OCI-LY1 (cell line): ENCODE measurements around the gene EXOC3L1.

Experiments used
- EZH2 ChIP-seq: fragments of 200-600 bp; sonication (generic), shearing (Covaris generic); IDR thresholded peaks from 2 replicates; pipeline ENCODE4 v1.8.0; 2017; ENCODE audit warnings: borderline replicate concordance, mixed run types, mild to moderate bottlenecking, antibody characterized with exemption, low read length, moderate library complexity, mixed read lengths
- TF ChIP-seq, protein P1 (sequence below): fragments of 200-600 bp; sonication (generic), shearing (Covaris generic); IDR thresholded peaks from 2 replicates; pipeline ENCODE4 v1.5.1; 2017; ENCODE audit warnings: mild to moderate bottlenecking, antibody characterized with exemption, low read length, moderate library complexity, mixed read lengths

DNA sequence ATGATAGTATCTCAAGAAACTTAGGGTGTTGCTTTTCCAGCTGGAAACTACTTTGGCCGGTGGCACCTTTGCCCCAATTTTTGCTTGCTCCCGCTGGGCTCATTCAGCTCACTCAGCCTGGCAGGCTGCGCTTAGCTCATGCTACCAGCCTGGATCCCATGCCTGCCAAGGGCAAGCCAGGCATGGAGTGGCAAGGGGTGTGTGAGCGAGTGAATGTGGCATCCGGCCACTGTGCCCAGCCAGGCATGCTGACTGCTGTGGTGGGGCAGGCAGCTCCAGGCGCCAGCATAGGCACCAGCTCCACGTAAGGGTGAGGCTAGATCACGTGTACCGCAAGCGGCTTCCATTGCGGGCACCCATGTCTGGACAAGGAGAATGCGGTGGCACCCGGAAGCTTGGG, 48.5 kb downstream of the EXOC3L1 start:
- TF ChIP-seq, protein P1, sequence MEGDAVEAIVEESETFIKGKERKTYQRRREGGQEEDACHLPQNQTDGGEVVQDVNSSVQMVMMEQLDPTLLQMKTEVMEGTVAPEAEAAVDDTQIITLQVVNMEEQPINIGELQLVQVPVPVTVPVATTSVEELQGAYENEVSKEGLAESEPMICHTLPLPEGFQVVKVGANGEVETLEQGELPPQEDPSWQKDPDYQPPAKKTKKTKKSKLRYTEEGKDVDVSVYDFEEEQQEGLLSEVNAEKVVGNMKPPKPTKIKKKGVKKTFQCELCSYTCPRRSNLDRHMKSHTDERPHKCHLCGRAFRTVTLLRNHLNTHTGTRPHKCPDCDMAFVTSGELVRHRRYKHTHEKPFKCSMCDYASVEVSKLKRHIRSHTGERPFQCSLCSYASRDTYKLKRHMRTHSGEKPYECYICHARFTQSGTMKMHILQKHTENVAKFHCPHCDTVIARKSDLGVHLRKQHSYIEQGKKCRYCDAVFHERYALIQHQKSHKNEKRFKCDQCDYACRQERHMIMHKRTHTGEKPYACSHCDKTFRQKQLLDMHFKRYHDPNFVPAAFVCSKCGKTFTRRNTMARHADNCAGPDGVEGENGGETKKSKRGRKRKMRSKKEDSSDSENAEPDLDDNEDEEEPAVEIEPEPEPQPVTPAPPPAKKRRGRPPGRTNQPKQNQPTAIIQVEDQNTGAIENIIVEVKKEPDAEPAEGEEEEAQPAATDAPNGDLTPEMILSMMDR = no peak
- no peak for TF ChIP-seq EZH2
